NCI-H2227 treated with DMSO at 0.1 percent for 48 hours (cell line): Measurements from ENCODE around the gene FBXW11.
A peak's percentile ranks its signal among the peaks of the same experiment; 100 is the strongest.
"Not testable (repeated sequence)": the region's sequence is repeated elsewhere in the genome, so short reads cannot be mapped to it uniquely, and the experiment has no call there.

Experiments used
- DNase-seq: peaks from one replicate; lab custom pipeline; 2025; lab: John Stamatoyannopoulos, UW

Gene FBXW11

DNA sequence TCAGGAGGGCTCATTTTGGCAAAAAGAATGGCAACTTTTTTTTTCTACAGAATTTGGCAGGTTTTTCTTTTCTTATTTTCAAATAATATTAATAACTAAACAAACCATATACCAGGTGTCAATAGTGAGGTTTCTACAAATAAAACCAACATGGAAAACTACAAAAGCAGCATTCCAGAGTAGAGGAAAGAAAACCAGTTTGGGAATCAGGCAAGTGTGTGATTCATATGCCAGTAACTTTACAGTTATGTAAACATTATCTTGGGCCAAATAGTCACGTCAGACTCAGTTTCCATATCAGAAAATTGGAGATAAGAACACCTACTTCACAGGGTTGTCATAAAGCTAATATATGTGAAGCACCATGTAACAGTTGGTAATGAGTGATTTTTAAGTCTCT, 51.7 kb downstream of the FBXW11 start:
- DNase-seq: no peak

DNA sequence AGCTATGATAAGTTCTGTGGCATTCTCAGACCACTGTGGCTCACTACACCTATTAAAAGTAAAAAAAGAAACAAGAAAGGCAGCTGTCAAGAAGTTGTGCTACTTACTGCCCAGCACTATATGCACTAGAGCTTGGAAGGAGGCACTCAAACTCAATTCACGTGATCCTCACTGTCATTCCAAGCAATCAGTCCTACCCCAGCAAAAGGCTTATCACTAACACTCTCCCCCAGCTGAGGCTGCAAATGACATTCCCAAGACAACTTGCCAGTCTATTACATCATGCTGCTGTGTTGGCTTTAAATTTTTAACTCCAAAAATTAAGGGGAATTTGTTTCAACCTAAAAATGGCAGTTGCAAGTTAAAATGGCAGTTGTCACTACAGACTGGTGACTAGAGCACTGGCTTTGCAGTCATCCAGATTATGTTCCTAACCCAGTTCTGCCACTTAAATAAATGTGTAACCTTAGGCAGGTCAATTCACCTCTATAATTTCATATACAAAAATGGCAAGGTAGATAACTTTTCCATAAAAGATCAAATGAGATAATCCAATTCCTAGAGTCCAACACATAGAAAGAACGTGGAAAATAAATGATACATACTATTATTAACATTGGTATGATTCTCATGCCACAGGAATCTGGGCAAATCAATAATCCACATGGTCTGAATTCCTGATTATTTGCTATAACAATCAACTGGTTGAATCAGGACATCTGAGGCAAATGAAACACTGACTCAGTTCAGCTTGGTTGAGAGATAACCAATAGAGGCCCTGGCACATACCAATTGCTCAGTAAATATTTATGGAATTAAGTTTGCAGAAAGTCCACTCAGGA, 52.4 kb downstream of the FBXW11 start:
- DNase-seq: no peak

DNA sequence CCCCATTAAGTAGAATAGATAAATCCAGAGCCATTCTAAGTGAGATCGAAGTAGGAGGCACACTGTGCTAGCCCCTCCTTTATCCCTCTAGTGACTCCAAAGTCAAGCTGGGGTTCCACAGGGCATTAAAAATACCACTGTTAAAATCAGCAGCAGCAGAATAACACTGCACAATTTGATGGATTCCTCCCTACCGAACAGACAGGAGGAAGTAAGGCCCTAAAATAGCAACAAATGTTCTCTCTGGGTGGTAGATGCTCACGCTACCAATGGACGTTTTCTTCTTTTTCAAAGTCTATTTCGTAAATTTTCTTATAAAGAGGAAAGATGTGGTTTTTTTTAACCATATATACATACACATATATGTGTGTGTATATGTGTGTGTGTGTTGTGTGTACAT, 54.4 kb downstream of the FBXW11 start:
- no peak for DNase-seq

DNA sequence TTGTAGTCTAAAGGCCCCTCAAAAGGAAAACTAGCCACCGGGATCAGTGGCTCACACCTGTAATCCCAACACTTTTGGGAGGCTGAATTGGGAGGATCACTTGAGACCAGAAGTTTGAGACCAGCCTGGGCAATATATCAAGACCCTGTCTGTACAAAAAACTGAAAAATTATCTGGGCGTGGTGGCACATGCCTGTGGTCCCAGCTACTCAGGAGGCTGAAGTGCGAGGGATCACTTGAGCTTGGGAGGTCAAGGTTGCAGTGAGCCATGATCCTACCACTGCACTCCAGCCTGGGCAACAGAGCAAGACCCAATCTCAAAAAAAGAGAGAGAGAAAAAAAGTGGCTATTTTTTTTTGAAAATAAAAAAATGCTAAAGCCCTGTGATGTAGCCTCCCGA, 55.2 kb downstream of the FBXW11 start:
- DNase-seq: no peak

DNA sequence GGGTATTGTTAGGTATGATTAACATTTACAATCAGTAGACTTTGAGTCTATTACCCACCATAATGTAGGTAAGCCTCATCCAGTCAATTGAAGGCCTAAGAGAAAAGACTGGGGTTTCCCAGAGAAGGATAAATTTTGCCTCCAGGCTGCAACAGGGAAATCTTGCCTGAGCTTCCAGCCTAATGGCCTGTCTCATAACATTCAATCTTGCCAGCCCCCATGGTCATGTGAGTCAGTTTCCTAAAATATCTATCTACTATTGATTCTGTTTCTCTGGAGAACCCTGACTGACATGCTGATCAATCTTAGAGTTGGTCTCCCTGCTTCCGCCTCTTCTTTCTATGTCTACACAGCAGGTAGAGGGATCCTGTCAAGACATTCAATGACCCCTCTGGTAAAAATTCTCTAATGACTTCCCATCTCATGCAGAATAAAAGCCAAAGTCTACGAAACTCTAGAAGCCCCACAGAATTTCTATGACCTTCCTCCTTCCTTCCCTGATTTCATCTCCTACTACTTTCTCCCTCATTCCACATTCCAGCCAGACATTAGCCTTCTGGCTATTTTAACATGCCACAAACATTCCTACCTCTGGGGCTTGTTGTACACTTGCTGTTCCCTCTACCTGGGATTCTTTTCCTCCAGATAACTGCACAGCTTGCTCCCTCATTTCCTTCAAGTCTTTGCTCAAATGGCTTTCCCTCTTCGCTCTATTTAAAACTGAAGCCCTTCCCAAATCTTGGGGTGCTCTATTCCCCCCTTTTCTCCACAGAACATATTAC, 60.2 kb downstream of the FBXW11 start:
- no peak for DNase-seq

DNA sequence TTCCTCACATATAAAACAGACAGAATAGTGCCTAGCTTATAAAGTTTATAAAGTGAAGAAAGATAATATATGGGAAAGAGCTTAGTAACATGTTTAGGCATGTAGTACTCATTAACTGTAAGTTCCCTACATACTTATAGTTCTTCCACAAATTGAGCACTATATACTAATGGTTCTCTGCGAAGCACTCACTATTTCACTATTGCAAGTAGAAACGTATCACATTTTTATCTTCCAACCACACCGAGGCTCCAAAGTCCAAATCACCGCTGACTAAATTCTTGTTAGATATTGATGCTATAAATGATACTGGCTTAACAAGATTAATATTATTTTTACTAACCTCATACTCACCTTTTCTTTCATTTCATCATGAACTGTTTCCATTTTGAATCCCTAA, 61.0 kb downstream of the FBXW11 start:
- no peak for DNase-seq

DNA sequence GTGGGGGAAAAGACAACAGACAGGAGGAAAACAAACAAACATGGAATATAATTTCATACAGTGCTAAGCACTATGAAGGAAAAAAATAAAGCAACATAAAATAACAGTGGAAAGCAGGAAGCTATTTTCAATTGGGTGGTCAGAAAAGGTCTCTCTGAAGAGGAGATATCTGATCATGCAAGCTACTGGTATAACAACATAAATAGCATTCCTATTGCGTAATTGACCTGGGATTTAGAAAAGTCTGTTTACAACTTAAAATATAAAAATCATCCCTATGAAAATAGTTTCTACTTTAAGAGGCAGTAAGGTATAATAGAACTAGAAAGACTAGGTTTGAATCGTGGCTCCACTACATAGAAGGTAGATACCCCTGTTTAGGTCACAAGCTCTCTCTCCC, 61.4 kb downstream of the FBXW11 start:
- DNase-seq: no peak

DNA sequence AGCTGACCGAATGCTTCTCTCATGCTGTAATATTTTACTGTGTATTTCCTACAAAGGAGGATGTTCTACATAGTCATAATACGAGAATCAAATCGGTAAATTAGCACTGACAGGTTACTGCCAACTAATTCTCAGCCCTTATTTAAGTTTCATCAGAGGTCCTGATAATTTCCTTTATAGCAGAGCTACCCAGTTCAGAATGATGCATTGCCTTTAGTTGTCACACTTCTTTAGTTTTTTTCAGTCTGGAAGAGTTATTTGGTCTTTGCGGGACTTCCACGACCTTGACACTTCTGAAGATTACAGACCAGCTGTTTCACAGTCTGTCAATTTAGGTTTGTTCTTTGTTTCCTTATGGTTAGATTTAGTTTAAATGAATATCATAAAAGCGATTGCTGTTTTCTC, 64.3 kb downstream of the FBXW11 start:
- not testable (repeated sequence) for DNase-seq

DNA sequence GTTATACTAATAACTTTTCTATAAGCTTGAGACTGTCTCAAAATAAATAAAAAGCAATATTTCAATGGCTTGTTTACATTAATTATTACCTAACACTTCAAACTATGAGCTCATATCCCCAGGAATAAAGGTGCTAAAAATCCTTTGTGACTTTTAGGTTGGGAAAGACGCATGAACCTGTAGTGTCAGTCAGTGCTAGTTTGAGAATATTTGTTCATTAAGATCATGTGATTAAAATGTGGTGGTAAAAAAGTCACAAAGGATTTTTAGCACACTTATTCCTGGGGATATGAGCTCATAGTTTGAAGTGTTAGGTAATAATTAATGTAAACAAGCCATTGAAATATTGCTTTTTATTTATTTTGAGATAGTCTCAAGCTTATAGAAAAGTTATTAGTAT, 64.8 kb downstream of the FBXW11 start:
- not testable (repeated sequence) for DNase-seq

DNA sequence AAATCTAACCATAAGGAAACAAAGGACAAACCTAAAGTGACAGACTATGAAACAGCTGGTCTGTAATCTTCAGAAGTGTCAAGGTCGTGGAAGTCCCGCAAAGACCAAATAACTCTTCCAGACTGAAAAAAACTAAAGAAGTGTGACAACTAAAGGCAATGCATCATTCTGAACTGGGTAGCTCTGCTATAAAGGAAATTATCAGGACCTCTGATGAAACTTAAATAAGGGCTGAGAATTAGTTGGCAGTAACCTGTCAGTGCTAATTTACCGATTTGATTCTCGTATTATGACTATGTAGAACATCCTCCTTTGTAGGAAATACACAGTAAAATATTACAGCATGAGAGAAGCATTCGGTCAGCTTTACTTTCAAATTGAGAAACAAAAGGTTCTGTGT, 65.2 kb downstream of the FBXW11 start:
- not testable (repeated sequence) for DNase-seq

DNA sequence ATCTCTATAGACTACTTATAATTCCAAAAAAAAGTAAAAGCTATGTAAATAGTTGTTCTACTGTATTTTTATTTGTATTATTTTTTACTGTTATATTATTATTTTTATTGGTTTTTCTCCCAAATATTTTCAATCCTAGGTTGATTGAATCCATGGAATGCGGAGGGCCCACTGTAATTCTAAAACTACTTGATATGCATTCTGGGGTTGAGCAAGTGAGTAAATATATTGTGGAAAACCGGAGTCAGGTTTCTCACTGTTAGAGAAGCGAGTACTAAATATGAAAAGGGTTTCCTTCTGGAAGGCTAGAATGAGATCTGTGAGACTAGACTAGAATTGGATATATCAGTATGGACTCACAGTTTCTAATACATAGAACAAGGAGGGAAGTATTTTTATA, 66.5 kb downstream of the FBXW11 start:
- no peak for DNase-seq

DNA sequence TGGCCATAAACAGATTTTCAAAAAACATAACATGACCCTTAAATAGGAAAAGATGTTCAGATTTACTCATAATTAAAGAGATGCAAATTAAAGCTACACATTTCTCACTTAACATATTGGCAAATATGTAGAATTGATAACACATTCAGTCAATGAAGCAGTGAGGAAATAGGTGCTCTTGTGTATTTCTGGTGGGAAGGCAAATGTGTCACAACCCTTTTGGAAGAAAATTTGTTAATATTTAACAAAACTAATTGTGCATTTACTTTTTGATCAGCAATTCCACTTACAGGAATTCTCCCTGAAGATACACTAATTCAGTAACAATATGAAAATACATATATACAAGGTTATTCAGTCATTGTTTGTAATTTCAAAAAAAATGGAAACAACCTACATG, 68.1 kb downstream of the FBXW11 start:
- no peak for DNase-seq

DNA sequence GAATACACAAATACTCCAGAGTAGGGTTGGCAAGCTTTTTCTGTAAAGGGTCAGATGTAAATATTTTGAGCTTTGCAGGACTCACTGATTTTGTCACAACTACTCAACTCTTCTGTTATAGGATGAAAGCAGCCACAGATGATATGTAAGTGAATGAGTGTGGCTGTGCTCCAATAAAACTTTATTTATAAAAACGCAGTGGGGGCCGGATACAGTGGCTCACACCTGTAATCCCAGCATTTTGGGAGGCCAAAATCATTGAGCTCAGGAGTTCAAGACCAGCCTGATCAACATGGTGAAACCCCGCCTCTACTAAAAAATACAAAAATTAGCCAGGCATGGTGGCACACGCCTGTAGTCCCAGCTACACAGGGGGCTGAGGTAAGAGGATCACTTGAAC, 69.1 kb downstream of the FBXW11 start:
- DNase-seq: no peak

DNA sequence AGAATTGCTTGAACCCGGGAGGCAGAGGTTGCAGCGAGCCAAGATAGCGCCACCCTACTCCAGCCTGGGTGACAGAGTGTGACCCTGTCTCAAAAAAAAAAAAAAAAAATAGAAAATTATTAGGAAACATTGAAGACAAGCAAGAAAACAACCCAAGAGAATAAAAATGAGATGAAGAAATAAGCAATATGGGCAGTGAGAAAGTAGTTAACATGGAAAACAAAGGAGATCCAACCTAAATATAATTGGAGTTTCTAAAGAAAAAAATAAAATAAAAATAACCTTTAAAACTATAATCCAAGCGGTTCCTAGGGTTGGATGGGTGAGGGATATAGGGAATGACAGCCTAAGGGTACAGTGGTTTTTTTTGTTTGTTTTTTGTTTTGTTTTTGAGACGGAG, 71.9 kb downstream of the FBXW11 start:
- no peak for DNase-seq

DNA sequence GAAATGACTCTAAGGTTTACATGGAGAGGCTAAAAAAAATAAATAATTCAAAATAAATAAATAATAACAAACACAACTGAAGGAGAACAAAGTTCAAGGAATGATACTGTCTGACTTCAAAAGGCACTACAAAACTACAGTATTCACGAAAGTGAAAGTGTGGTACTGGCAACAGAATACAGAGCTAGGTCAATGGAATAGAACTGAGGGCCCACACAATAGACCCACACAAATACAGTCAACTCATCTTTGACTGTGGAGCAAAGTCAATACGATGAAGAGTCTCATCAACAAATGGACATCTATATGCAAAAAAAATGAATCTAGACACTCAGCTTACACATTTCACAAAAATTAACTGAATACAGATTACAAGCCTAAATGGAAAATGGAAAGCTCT, 75.3 kb downstream of the FBXW11 start:
- no peak for DNase-seq

DNA sequence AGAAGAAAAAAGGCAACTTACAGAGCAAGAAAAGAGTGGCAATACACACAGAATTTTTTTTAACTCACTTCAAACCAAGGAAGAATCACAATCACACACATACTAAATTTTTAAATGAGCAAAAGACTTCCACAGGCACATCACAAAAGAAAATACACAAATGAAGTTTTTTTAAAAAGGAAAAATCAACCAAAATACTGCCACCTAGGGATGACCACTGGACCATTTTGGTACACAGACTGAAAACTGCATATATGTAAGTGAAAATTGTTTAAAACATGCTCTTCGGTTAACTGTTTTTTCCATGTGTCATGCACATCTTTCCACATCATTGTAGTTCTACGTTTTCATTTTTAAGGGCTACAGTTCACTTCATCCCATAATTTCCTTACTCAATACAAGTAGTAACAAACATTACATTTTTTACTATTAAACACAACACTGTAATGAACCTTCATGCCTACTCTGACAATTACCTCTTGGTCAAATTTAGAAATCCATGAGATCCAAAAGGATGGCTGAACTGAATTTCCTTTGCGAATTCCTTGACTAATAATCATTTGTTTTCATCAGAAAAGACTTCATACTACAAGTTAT, 79.0 kb downstream of the FBXW11 start:
- no peak for DNase-seq

DNA sequence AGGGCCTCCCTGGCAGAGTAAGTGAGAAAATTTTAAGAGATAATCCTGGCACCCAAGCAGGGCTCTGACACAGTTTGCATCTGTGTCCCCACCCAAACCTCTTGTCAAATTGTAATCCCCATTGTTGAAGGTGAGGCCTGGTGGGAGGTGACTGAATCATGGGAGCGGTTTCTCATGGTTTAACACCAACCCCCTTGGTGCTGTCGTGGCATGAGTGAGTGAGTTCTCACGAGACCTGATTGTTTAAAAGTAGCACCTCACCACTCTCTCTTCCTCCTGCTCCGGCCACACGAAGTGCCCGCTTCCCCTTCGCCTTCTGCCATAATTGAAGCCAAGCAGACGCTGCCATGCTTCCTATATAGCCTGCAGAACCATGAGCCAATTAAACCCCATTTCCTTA, 80.1 kb downstream of the FBXW11 start:
- DNase-seq: no peak

DNA sequence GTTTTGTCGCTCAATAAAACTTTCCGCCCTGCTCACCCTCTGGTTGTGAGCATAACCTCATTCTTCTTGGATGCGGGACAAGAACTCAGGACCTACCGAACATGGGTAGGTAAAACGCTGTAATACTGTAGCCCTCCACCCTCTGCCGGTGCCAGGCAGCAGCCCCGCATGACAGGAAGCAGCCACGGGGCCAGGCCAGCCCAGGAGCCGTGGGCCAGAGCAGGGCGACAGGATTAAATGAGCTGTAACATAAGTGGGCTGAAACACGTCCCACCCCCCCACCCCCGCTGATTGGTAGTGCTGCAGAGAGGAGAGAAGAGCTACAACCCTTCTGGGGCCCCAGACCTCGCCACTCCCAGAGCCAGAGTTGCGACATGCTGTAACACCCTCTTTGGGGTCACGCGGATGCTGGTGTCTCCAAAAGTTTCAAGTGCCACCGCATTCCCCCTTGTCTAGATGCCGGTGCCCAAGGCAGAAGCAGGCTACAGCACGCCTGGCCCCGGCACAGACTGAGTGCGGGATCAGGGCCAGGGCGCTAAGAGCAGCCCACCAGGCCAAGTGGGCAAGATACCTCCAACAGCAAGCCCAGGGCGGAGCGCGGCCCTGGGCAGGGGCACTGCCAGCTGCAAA, 81.8 kb downstream of the FBXW11 start:
- no peak for DNase-seq

DNA sequence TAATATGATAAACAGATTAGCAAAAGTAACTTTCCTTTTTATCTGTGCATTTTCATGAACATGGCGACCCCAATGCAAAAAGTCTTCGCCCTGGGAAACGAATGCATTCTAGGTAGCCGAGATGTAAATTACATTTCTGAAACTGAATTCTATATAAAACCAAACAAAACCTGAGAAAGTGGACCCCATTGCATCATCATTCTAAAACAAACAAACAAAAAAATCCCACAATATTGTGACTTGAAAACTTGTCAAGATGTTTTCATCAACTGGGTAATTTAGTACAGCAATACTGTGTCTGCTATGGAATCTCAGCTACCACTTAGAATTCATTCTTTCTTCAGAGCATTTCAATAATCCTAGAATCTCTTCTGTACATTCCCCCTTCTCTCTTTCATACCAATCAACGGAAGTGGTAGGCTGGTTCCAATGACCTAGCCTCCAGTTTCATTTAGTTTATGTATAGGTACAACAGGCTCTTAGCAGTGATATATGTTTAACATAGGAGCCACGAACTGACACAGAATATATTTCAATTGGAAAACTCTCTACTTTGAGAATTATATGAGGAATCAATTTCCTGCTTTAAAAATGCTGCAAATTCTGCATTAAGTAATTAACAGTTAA, 85.6 kb downstream of the FBXW11 start:
- no peak for DNase-seq

DNA sequence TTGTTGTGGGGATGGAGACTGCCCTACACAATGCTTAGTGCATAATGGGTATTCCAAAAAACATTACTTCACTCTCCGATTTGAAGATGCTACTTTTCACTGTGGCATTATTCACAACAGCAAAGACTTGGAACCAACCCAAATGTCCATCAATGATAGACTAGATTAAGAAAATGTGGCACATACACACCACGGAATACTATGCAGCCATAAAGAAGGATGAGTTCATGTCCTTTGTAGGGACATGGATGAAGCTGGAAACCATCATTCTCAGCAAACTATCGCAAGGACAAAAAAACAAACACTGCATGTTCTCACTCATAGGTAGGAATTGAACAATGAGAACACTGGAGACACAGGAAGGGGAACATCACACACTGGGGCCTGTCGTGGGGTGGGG, 90.7 kb downstream of the FBXW11 start:
- DNase-seq: not testable (repeated sequence)

DNA sequence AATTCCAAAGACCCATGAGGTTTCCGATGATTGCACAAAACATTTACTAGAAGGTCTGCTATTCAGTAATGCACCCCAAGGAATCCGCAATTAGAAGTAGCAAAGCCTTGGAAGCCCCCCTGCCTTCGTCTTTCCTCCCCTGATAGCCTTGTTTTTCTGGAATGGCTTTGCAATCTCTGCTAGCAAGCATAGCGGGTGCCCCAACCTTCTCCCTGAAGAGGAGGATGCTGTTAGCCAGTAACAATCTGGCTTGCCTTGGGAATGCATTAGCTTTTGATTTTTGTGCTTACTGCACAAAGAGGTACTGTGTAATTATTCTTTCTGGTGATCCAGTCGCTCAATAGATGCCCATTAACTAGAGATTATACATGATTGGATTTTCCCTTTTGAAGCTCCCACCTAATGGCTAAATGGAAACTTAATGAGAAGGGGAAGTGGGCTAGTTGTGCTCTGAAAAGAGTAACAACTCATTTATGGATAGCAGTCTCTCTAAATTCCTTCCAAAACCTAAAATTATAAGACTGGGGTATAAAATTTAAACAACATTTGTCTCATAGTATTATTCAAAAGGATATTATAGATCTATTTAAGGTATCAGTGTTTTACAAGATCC, 91.6 kb downstream of the FBXW11 start:
- peak; percentile 22 for DNase-seq

DNA sequence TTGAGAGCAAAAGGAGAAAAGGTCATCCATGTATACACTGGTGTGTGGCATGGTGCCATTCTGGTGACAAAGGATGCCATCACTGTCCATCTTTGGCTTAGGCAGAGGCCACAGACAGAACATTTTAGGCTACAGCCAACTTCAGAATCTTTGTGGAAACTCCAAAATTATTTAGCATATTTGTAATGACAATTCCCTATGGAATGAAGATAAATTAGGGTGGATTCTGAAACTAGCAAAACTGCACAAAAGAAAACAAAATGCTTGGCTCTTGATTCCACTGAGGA, 92.5 kb downstream of the FBXW11 start:
- no peak for DNase-seq
